GM12878 (cell line): ENCODE results near the gene NDUFA5. TPM values are rescaled to one million over a fixed set of nuclear protein-coding genes. Genes with fewer than 3 reads are reported as not detected.

ENCODE experiments used
- BMI1 ChIP-seq: fragments of 450-650 bp; IDR thresholded peaks from 2 replicates; pipeline ENCODE4 v1.6.1; 2016; ENCODE audit warnings: mild to moderate bottlenecking, moderate library complexity, borderline replicate concordance
- FOXM1 ChIP-seq: IDR thresholded peaks from 2 replicates; pipeline ENCODE4 v1.6.1; 2012; ENCODE audit warnings: low read depth, mild to moderate bottlenecking, inconsistent platforms, low read length, moderate library complexity
- NR2F1 ChIP-seq: fragments of 450-650 bp; conservative IDR thresholded peaks from 2 replicates; pipeline ENCODE4 v1.6.1; 2017; ENCODE audit warnings: mild to moderate bottlenecking
- TBL1XR1 ChIP-seq: IDR thresholded peaks from 2 replicates; pipeline ENCODE4 v1.6.1; 2012; ENCODE audit warnings: low read depth, low read length, improper control_type of control experiment
- polyA plus RNA-seq, 11 experiments: library from polyadenylated mRNA; depleted of rRNA in 4 of 11; unstranded in 6 of 11; stranded (reverse) in 5 of 11; fragments of >200 nt; fragmentation: Nextera tagmentation in 4 of 11; fragmentation: Illumina TruSeq in 1 of 11; extraction: Ambion mirVana in 4 of 11; extraction: Trizol in 1 of 11; gene quantifications; 1 replicate in 1 of 11; 2 replicates in 10 of 11; pipeline versions ENCODE4 v1.2.1 to v1.2.3, GENCODE V29; 2011 to 2016; ENCODE audit warnings: inconsistent platforms in 2 of 11, missing spikeins in 2 of 11, low read depth in 1 of 11
- total RNA-seq, 4 experiments: library from RNA; depleted of rRNA in 3 of 4; stranded (reverse); fragments of >200 nt in 3 of 4; fragmentation: Illumina TruSeq in 1 of 4; extraction: Trizol in 1 of 4; gene quantifications; 2 replicates each; pipeline versions ENCODE4 v1.2.1 to v1.2.3, GENCODE V29; 2013 to 2021
- TF ChIP-seq, protein P1 (sequence below): fragments of 450-650 bp; IDR thresholded peaks from 2 replicates; pipeline ENCODE4 v1.6.1; 2016; ENCODE audit warnings: mild to moderate bottlenecking
- TF ChIP-seq, protein P2 (sequence below): fragments of 450-650 bp; IDR thresholded peaks from 2 replicates; pipeline ENCODE4 v1.6.1; 2017; ENCODE audit warnings: mild to moderate bottlenecking, low read depth, inconsistent platforms; ENCODE audit not compliant: poor library complexity, severe bottlenecking
- TF ChIP-seq, protein P3 (sequence below): IDR thresholded peaks from 2 replicates; pipeline ENCODE4 v1.6.1; 2011; ENCODE audit warnings: low read depth, mild to moderate bottlenecking, low read length, moderate library complexity, borderline replicate concordance; ENCODE audit errors: extremely low read depth

The NDUFA5 gene
- total and polyA plus RNA-seq, 10 of the 15 experiments (the other 5 are each of a cell fraction or from before 2014, with no cell fraction given): 51.0 to 209 (median 86.9) TPM

- TF ChIP-seq, protein P1, sequence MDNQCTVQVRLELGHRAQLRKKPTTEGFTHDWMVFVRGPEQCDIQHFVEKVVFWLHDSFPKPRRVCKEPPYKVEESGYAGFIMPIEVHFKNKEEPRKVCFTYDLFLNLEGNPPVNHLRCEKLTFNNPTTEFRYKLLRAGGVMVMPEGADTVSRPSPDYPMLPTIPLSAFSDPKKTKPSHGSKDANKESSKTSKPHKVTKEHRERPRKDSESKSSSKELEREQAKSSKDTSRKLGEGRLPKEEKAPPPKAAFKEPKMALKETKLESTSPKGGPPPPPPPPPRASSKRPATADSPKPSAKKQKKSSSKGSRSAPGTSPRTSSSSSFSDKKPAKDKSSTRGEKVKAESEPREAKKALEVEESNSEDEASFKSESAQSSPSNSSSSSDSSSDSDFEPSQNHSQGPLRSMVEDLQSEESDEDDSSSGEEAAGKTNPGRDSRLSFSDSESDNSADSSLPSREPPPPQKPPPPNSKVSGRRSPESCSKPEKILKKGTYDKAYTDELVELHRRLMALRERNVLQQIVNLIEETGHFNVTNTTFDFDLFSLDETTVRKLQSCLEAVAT: no peak
- TF ChIP-seq, protein P2, sequence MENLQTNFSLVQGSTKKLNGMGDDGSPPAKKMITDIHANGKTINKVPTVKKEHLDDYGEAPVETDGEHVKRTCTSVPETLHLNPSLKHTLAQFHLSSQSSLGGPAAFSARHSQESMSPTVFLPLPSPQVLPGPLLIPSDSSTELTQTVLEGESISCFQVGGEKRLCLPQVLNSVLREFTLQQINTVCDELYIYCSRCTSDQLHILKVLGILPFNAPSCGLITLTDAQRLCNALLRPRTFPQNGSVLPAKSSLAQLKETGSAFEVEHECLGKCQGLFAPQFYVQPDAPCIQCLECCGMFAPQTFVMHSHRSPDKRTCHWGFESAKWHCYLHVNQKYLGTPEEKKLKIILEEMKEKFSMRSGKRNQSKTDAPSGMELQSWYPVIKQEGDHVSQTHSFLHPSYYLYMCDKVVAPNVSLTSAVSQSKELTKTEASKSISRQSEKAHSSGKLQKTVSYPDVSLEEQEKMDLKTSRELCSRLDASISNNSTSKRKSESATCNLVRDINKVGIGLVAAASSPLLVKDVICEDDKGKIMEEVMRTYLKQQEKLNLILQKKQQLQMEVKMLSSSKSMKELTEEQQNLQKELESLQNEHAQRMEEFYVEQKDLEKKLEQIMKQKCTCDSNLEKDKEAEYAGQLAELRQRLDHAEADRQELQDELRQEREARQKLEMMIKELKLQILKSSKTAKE: no peak
- TF ChIP-seq, protein P3, sequence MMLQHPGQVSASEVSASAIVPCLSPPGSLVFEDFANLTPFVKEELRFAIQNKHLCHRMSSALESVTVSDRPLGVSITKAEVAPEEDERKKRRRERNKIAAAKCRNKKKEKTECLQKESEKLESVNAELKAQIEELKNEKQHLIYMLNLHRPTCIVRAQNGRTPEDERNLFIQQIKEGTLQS: no peak
- no peak for TF ChIP-seq FOXM1
- no peak for TF ChIP-seq BMI1
- no peak for TF ChIP-seq NR2F1
- no peak for TF ChIP-seq TBL1XR1
- TF ChIP-seq, all 136 proteins: peak for 0
Observed at GRCh38 chr7:123571187-123571586, 13.6 kb upstream of the NDUFA5 start (continued).
